Measurements from ENCODE around the gene ZSCAN23.

Gene ZSCAN23

DNA sequence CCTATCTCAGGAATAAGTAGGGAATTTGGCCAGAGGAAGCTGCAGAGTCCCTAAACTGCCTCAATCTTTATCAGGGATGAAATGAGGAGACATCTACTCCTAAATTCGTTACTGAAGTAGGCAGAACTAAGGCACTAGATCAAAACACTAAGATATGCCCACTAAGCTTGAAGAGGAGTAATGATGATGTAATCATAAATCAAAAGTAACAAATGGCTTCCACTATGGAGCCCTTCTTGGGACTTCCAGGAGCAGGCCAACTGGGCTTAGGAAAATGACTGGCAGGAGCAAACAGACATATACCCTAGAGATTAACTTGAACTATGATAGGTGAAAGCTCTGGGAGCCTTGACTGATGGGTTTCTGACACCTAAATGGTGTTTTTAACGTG, 59.2 kb downstream of the ZSCAN23 start:
- Histone ChIP-seq H3K4me3 (ENCODE audit: low read depth, low read length) (no peak overlapping the region), H3K36me3 (ENCODE audit: control insufficient read depth in 2 of 2, insufficient read depth in 1 of 2, low read length in 2 of 2) (peaks cover 51 to 96% of the 10 kb centered on the region in 2 experiments), H3K9me3 (ENCODE audit: control insufficient read depth, insufficient read depth, low read depth, low read length) (no peaks in the 10 kb centered on the region), H3K4me1 (ENCODE audit: control insufficient read depth, insufficient read depth, low read length) (no peaks in the 10 kb centered on the region), H3K27ac (ENCODE audit: extremely low read depth, low read depth, low read length) (no peak overlapping the region)
- CTCF ChIA-PET = interaction anchor here (0.6 to 1.7 kb wide), 4 partner anchors 10 to 196 kb away, joined by 3 to 6 read pairs (median 5); no protein-coding TSS in a partner anchor
- POLR2A ChIA-PET = no interaction called here
- no peak for TF ChIP-seq REPIN1 (tag by site-specific recombination; IDR thresholded peaks at IDR 0.05; ENCODE audit: low read depth)
- TF ChIP-seq, protein P1, sequence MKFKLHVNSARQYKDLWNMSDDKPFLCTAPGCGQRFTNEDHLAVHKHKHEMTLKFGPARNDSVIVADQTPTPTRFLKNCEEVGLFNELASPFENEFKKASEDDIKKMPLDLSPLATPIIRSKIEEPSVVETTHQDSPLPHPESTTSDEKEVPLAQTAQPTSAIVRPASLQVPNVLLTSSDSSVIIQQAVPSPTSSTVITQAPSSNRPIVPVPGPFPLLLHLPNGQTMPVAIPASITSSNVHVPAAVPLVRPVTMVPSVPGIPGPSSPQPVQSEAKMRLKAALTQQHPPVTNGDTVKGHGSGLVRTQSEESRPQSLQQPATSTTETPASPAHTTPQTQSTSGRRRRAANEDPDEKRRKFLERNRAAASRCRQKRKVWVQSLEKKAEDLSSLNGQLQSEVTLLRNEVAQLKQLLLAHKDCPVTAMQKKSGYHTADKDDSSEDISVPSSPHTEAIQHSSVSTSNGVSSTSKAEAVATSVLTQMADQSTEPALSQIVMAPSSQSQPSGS (tag by site-specific recombination; IDR thresholded peaks at IDR 0.05; ENCODE audit: low read depth) = peak; percentile 51; the same call in 1 of the 2 replicates

DNA sequence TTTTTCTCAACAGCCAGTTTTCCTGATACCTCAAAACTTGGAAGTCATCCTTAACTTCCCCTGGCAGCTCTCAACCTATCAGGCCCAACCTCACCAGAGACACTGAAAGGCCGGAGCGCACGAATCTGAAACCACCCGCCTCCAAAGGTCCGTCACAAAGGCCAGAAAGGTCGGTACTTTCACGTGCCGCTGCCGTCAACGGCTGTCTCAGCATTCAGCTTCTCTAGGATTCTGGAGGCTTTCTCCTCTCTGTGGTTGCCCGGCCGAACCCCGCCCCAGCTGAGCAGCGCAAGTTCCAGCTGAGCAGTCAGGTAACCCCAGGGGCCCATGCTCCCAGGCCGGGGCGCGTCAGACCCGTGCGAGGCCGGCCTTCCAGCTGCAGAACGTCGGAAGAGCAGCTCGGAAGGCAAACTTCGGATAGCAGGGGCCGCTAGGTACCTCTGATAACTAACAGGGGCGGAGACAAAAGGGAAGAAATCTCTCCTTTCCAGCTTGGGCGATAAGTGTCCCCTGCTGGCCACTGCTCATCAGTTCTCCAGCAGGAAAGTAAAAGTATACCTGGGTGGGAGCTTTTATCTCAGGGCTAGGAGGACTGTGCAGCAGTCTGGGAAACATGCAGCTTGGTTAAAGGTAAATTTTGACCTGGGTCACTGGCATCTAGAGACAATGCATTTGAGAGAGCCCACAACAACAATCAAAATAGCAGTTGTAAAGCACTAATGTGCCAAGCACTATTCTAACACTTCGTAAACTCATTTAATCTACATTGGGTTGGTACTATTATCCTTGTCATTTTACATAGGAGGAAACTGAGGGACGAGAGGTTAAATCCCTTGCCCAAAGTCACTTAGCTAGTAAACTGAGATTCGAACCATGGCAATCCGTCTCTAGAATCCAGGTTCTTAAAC, 59.8 kb downstream of the ZSCAN23 start:
- H3K4me1 ChIP-seq (ENCODE audit: control insufficient read depth, insufficient read depth, low read length) = no peaks in the 10 kb centered on the region
- H3K4me3 ChIP-seq (ENCODE audit: low read depth, low read length) = no peak overlapping the region
- CTCF ChIA-PET = interaction anchor here (0.6 to 1.7 kb wide), 8 partner anchors 10 to 538 kb away, joined by 3 to 7 read pairs (median 4); no protein-coding TSS in a partner anchor

More for the DNA sequence above, 59.8 kb downstream of the ZSCAN23 start:
- POLR2A ChIA-PET = no interaction called here
- H3K27ac ChIP-seq (ENCODE audit: extremely low read depth, low read depth, low read length) = no peak overlapping the region
- no peaks in the 10 kb centered on the region for H3K9me3 ChIP-seq (ENCODE audit: control insufficient read depth, insufficient read depth, low read depth, low read length)
- no peak for TF ChIP-seq ZNF366 (tag by site-specific recombination; conservative IDR thresholded peaks at IDR 0.05)
- TF ChIP-seq, protein P2, sequence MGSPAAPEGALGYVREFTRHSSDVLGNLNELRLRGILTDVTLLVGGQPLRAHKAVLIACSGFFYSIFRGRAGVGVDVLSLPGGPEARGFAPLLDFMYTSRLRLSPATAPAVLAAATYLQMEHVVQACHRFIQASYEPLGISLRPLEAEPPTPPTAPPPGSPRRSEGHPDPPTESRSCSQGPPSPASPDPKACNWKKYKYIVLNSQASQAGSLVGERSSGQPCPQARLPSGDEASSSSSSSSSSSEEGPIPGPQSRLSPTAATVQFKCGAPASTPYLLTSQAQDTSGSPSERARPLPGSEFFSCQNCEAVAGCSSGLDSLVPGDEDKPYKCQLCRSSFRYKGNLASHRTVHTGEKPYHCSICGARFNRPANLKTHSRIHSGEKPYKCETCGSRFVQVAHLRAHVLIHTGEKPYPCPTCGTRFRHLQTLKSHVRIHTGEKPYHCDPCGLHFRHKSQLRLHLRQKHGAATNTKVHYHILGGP (tag by site-specific recombination; IDR thresholded peaks at IDR 0.05) = no peak
- TF ChIP-seq ZBTB21 (tag by site-specific recombination; IDR thresholded peaks at IDR 0.05) = no peak
- TF ChIP-seq ZNF501 (tag by site-specific recombination; IDR thresholded peaks at IDR 0.05) = no peak
- no peak for TF ChIP-seq ZNF626 (tag by site-specific recombination; IDR thresholded peaks at IDR 0.05)
- no peak for TF ChIP-seq GLI2 (tag by site-specific recombination; IDR thresholded peaks at IDR 0.05; ENCODE audit: borderline replicate concordance, low read depth)
- no peak for TF ChIP-seq SALL2 (tag by site-specific recombination; IDR thresholded peaks at IDR 0.05; ENCODE audit: borderline replicate concordance)
- TF ChIP-seq, protein P3, sequence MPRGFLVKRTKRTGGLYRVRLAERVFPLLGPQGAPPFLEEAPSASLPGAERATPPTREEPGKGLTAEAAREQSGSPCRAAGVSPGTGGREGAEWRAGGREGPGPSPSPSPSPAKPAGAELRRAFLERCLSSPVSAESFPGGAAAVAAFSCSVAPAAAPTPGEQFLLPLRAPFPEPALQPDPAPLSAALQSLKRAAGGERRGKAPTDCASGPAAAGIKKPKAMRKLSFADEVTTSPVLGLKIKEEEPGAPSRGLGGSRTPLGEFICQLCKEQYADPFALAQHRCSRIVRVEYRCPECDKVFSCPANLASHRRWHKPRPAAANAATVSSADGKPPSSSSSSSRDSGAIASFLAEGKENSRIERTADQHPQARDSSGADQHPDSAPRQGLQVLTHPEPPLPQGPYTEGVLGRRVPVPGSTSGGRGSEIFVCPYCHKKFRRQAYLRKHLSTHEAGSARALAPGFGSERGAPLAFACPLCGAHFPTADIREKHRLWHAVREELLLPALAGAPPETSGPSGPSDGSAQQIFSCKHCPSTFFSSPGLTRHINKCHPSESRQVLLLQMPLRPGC (tag by site-specific recombination; IDR thresholded peaks at IDR 0.05) = no peak
- TF ChIP-seq, protein P4, sequence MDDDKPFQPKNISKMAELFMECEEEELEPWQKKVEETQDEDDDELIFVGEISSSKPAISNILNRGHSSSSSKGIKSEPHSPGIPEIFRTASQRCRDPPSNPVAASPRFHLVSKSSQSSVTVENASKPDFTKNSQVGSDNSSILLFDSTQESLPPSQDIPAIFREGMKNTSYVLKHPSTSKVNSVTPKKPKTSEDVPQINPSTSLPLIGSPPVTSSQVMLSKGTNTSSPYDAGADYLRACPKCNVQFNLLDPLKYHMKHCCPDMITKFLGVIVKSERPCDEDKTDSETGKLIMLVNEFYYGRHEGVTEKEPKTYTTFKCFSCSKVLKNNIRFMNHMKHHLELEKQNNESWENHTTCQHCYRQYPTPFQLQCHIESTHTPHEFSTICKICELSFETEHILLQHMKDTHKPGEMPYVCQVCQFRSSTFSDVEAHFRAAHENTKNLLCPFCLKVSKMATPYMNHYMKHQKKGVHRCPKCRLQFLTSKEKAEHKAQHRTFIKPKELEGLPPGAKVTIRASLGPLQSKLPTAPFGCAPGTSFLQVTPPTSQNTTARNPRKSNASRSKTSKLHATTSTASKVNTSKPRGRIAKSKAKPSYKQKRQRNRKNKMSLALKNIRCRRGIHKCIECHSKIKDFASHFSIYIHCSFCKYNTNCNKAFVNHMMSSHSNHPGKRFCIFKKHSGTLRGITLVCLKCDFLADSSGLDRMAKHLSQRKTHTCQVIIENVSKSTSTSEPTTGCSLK (tag by site-specific recombination; IDR thresholded peaks at IDR 0.05) = no peak
- no peak for TF ChIP-seq BCL11B (tag by site-specific recombination; IDR thresholded peaks at IDR 0.05; ENCODE audit: low read depth)
- no peak for TF ChIP-seq ZBTB17 (tag by site-specific recombination; IDR thresholded peaks at IDR 0.05)
- TF ChIP-seq, protein P5, sequence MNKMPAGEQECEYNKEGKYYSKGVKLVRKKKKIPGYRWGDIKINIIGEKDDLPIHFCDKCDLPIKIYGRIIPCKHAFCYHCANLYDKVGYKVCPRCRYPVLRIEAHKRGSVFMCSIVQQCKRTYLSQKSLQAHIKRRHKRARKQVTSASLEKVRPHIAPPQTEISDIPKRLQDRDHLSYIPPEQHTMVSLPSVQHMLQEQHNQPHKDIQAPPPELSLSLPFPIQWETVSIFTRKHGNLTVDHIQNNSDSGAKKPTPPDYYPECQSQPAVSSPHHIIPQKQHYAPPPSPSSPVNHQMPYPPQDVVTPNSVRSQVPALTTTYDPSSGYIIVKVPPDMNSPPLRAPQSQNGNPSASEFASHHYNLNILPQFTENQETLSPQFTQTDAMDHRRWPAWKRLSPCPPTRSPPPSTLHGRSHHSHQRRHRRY (tag by site-specific recombination; IDR thresholded peaks at IDR 0.05) = no peak
- no peak for TF ChIP-seq ZNF560 (tag by site-specific recombination; IDR thresholded peaks at IDR 0.05; ENCODE audit: borderline replicate concordance)
- TF ChIP-seq ZNF138 (tag by site-specific recombination; IDR thresholded peaks at IDR 0.05; ENCODE audit: borderline replicate concordance) = no peak
- peaks cover 52 to 94% of the 10 kb centered on the region in 2 experiments for H3K36me3 ChIP-seq (ENCODE audit: control insufficient read depth in 2 of 2, insufficient read depth in 1 of 2, low read length in 2 of 2)
